GM18511 (cell line): ENCODE measurements around the gene DUSP8.
"Not testable (repeated sequence)": the region's sequence is repeated elsewhere in the genome, so short reads cannot be mapped to it uniquely, and the experiment has no call there.

Source experiments
- ATAC-seq: cut with Tn5 transposase; IDR thresholded peaks from one replicate; pipeline ENCODE4 v1.9.1; 2021; ENCODE audit warnings: mild to moderate bottlenecking, moderate library complexity; ENCODE audit not compliant: unreplicated experiment

The DUSP8 gene

GRCh38 chr11:1516273-1517067, 55.6 kb downstream of the DUSP8 start:
- no peak for ATAC-seq

GRCh38 chr11:1515082-1516060, 56.7 kb downstream of the DUSP8 start:
- ATAC-seq = no peak

GRCh38 chr11:1514336-1515061, 57.6 kb downstream of the DUSP8 start:
- ATAC-seq = no peak

- no peak for ATAC-seq
These were observed 58.5 kb downstream of the DUSP8 start for GRCh38 chr11:1513326-1514296.

GRCh38 chr11:1512531-1513258, 59.4 kb downstream of the DUSP8 start:
- not testable (repeated sequence) for ATAC-seq

DNA sequence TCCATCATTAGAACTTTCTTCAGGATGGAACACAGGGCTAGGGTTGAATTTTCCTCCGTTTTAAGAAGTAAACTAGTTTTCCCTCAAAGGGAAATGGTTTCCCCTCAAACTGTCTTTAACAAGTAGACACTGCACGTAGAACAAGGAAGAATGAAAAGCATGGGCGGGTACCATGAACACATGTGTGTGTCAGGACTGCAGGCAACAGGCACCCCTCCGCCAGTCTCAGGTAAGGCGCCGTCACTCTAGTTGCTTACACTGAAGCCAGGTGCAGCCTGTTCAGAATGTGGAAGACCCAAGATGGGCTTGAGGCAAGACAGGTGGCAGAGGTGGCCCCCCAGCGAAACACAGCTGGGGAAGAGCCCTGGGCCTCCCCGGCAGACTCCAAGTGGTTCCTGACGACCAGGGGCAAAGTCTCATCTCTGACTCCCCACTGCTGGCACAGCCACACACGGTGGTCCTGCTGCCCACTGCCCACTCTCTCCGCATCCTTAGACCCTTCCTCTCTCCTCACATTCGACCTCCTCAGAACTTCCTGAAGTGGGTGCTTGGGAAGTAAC, 60.1 kb downstream of the DUSP8 start:
- no peak for ATAC-seq

DNA sequence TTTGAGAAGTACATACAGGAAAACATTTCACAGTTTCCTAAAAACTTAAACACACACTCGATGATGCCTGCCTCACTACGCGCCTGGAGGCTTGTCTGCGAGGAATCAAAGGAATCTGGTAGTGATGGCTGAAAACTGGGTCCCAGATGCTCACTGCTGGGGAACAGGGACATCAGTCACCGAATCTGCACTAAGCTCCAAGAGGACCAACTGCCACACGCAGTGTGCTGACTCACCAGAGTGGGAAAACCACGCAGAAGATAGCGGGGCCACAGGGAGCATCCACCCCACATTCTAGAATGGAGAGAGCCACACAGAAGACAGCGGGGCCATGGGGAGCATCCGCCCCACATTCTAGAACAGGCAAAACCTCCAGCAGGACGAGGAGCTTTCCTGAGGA, 61.1 kb downstream of the DUSP8 start:
- ATAC-seq = no peak

DNA sequence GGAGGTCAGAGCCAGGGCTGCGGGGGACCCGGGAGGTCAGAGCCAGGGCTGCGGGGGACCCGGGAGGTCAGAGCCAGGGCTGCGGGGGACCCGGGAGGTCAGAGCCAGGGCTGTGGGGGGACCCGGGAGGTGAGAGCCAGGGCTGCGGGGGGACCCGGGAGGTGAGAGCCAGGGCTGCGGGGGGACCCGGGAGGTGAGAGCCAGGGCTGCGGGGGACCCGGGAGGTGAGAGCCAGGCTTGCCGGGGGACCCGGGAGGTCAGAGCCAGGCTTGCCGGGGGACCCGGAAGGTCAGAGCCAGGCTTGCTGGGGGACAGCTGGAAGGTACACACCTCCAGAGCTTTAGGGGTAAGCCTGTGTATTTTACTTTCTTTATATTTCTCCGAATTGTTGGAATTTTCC, 61.7 kb downstream of the DUSP8 start:
- not testable (repeated sequence) for ATAC-seq

DNA sequence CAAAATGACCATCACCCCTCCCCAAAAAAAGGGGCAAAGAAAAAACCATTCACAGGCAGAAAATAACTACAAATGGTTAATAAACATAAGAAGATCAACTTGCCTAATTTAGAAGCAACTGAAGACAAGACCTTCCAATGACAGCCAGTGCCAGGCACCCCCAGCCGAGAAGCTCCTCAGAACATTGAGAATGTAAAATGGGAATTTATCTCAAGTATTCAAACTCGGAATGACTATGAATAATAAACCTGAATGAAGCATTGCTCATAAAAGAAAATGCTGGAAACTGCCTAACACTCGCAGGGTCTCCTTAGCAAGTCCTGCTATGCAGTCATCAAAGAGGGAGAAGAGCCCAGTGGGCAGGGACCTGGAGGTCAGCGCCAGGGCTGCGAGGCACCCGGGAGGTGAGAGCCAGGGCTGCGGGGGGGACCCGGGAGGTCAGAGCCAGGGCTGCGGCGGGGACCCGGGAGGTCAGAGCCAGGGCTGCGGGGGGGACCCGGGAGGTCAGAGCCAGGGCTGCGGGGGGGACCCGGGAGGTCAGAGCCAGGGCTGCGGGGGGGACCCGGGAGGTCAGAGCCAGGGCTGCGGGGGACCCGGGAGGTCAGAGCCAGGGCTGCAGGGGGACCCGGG, 62.3 kb downstream of the DUSP8 start:
- ATAC-seq = no peak

- ATAC-seq = no peak
These were observed 63.1 kb downstream of the DUSP8 start for GRCh38 chr11:1508986-1509385.

DNA sequence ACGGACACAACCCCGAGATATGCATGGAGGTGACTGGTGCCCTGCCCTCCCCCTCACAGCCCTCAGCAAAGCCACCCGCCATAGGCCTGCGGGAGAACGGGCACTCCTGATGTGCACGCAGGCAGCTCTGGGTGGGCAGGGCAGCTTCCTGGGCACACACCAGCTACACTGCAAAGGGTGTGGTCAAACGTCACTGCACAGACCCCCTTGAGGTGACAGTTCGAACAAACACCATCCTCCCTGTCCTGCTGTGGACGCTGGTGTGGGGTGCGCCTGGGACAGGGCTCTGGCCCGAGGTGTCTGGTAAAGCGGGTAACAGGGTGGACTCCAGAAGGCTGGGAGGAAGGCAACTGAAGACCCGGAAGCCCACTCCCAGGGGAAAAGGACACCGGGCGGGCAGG, 63.6 kb downstream of the DUSP8 start:
- ATAC-seq = no peak

- ATAC-seq = no peak
These were observed 64.5 kb downstream of the DUSP8 start for GRCh38 chr11:1507381-1508140.

DNA sequence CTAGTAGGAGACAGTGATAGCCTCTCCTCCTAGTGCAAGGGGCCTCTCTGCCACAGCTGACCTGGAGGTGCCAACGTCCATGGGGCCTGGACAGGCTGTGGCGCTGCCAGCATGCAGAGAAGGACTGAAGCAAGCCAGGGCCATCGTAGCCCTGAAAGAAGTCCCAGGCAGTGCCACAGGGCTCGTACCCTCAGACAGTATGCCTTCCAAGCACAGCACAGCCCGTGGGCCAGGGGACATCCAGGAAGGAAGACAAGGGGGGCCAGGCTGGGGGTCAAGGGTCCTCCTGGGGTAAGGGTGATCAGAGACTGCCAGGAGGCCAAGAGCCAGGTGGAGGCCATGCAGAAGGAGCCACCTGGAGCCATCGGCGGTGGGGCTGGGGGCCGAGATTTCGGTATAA, 65.1 kb downstream of the DUSP8 start:
- no peak for ATAC-seq

- no peak for ATAC-seq
These were observed 66.6 kb downstream of the DUSP8 start for GRCh38 chr11:1505480-1505879.

- no peak for ATAC-seq
These were observed 67.3 kb downstream of the DUSP8 start for GRCh38 chr11:1504581-1505290.

- no peak for ATAC-seq
These were observed 67.9 kb downstream of the DUSP8 start for GRCh38 chr11:1504138-1504537.
